ENCODE data around the gene NR6A1.

NR6A1 gene

DNA sequence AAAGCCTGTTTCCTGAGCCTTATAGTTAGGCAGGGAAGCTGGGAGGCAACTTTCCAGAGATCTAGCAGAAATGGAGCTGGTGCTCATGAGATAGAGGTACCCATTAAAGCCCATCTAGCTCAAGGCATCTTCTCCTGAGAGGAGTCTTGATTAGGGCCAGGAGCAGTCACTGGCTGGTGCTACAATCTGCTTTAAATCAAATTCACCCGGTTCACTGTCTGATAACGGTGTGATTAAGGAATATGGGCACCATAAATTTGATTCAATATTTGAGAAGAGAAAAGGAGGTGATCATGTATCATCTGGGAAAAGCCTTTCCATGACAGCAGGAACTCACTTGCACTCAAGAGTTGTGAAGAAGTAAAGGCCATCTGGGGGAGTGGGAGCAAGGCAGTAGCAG lies 240.0 kb downstream of the NR6A1 start:
- in situ Hi-C loops (cut with MboI; ENCODE audit: low pct_unique_long_range_greater_than_20kb, low sequenced_read_pairs): no loop called here
- DNase-seq: no peak

DNA sequence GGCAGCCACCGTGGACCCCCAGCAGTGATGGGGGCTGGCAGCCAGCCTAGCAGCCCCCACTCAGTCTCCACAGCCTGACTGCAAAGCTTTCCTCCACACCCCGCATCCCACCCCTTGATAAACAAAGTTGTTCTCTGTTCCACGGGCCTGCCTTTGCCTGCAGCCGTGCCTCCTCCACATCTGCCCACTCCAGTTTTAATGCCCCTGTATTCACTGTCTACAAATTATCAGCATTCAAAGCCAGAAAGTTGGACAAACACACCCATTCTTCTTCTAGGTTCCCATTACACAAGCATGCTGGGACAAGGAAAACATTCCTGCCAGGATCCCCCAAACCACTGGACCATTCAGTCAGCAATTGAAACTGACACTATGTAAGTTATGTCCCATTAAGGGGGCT lies 240.9 kb downstream of the NR6A1 start:
- DNase-seq: no peak
- in situ Hi-C loops (cut with MboI; ENCODE audit: low pct_unique_long_range_greater_than_20kb, low sequenced_read_pairs): no loop called here

DNA sequence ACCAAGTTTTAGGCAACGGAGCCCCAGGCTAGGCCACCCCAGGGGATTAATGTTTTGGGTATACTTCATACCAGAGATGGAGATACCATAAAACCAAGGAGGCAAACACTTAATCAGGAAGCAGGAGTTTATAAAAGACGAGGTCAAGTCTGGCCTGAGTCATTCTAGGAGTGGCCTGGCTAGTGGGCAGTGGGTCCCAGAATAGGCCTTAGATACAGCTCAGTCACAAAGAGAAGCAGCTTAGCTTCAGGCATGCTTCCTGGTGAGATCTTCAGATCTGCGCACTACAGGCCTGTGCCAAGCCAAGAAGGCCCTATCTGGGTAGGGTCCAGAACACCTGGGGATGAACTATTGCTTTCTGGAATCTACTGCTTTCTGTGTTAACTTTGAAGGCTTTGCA lies 243.3 kb downstream of the NR6A1 start:
- no peak for DNase-seq
- in situ Hi-C loops (cut with MboI; ENCODE audit: low pct_unique_long_range_greater_than_20kb, low sequenced_read_pairs): no loop called here

DNA sequence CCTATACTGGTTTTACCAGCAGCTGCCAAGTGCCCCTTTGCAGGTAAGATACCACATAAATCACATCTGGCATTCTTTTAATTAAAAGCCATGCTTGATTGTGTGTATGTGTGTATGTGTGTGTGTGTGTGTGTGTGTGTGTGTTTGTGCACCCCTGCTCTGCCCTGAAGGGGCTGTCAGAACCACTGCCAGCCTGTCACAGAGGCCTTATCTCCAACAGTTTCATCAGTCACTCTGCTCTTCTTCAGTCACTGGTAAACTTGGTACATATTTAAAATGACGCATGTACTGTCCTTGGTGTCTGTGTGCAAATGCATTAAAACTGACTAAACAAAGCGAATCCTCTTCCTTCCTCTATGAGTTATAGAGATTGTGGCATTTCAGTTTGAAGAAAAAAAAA lies 244.9 kb downstream of the NR6A1 start:
- no peak for DNase-seq
- in situ Hi-C loops (cut with MboI; ENCODE audit: low pct_unique_long_range_greater_than_20kb, low sequenced_read_pairs): no loop called here

DNA sequence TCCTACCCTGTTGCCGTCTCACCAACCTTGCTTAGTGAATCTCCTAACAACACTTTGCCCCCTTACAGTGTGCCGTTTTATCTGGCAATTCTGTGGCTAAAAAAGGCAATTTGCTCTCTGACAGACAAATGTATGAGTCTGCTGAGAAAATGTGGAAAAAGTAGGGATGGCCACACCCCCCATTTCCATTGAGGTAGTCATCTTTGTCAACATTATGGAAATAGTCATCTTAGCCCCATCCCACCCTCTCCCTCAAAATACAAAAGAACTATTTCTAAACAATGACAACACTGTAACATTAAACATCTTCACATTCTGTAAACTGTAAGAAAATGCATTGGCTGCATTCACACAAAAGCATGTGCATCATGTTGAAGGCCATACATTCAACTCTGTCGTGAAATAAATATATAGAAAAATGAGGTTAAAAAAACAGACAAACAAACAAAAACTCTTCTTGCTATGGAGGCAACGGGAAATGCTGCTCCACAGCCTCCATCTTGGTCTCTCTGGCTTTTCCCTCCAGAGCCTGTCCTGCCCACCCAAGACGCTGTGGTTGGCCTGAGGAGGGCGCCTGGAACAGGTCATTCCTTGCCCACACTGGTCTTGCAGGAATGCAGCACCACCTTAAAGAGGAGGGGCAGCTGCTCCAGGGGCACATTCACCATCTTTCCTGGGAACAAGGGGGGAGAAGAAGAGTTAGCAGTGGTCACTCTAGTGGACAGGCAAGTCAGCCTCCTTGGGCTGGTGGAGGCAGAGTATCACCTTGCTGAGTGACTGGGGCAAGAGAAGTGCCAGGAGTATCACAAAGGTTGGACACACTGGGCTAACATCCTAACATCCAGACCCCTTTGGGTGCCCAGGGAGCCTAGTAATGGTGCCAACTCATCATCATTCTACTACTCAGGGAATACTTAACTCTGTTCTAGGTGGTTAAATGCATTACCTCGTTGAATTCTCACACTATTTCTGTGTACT lies 248.7 kb downstream of the NR6A1 start:
- in situ Hi-C loops (cut with MboI; ENCODE audit: low pct_unique_long_range_greater_than_20kb, low sequenced_read_pairs): no loop called here
- no peak for DNase-seq

DNA sequence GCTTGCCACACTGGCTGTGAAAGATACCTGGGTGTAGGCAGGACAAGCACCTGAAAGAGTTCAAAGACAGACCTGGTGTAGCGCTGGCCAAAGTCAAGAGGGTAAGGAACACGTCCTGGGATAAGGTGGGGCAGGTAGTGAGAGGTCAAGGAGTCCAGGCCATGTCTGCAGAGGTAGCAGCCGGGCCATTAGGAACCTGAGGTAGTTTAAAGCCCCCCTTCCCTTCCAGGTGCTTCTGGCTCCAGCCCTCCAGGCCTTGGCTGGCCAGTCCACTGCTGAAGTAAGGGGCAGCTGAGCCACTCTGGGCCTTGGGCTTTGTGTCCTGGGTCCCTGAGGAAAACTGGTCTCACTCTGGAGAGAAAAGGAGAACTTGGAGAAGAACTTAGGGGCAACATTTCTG lies 250.0 kb downstream of the NR6A1 start:
- DNase-seq: no peak
- in situ Hi-C loops (cut with MboI; ENCODE audit: low pct_unique_long_range_greater_than_20kb, low sequenced_read_pairs): no loop called here

DNA sequence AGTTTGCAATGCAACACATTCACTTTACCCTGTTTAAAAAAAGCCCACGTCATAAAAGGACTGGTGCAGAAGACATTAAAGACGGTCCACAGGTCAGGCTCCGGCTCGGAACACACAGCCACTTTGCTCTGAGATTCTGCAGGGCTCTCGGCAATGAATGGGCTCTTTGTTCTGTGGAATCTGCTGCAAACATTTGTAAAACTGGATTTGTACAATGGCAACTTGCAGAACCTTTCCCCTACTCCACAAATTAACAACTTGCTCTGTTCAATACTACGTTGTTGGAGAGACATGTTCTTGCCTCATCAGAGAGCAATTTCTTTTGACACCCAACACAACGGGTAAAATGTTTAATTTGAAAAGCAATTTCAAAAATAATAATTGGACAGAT lies 250.9 kb downstream of the NR6A1 start:
- DNase-seq: no peak
- in situ Hi-C loops (cut with MboI; ENCODE audit: low pct_unique_long_range_greater_than_20kb, low sequenced_read_pairs): no loop called here

DNA sequence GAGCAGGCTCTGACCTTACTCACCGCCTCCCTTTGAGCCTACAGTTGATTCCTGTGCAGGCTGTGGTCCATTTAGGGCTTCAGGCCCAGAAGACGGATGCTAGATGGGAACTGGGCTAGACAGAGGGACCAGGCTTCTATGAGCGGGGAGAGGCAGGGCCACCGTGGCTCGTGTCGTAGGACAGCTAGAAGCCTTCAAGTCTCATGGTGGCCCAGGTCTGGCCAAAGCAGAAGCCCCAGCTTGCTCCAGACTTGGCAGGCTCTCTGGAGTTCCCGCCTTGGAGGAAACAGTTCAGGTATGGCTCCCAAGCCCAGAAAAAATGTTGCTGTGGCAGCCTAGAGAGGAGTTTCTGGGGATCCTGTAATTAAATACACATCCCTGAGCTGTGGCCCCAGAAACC lies 253.0 kb downstream of the NR6A1 start:
- in situ Hi-C loops (cut with MboI; ENCODE audit: low pct_unique_long_range_greater_than_20kb, low sequenced_read_pairs): no loop called here
- DNase-seq: no peak

DNA sequence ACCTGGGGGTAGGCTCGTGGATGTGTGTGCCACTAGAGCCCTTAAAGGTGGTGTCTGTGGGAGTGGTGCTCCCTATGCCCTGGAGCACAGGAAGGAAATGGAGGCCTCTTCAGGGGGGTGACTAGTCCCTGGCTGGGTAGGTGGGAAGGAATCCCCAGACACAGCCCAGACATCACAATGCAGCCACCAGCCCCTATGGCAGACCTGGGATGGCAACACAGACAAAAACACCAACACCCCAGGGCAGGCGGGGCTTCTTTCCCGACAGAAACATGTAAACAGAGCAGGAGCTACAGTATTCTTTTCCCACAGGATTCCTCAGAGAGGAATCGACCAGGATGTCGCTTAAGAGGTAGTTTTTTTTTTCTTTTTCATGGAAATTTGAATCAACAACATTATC lies 253.5 kb downstream of the NR6A1 start:
- in situ Hi-C loops (cut with MboI; ENCODE audit: low pct_unique_long_range_greater_than_20kb, low sequenced_read_pairs): no loop called here

DNA sequence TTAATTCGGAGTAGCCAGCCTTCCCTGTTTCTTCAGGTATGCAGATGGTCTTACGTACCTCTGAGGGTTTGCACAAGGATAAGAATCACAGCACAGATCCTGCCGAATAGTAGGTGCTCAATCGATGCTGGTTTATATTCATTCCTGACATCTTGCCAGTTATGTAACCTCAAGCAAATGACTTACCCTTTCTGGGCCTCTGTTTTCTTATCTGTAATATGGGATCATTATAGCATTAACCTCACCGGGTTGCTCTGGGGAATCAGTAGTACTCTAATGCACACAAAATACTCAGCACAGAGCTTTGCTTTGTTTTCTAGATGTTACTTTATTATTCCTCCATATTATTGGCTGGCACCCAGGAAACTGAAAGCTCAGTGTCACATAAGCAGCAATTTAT lies 256.2 kb downstream of the NR6A1 start:
- no peak for DNase-seq
- in situ Hi-C loops (cut with MboI; ENCODE audit: low pct_unique_long_range_greater_than_20kb, low sequenced_read_pairs): no loop called here

More for the DNA sequence above, 253.5 kb downstream of the NR6A1 start:
- no peak for DNase-seq

DNA sequence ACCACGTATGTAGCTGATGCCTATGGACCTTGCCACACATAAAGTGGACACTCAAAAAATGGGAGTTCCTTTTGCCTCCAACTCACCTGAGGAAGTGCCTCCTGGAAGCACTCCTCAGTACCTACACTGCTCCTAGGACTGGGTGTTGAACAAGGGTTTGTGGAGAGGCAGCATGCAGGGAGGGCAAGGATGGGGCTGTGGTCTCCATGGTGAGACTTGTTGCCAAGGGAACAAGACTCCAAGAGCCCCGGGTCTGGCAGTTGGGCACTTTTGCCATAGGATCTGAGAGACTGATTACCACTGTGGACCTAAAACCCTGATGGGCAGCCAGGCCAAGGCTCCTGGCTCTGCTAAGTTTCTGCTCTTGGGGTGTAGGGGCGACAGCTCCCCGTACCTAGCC lies 257.0 kb downstream of the NR6A1 start:
- no peak for DNase-seq
- in situ Hi-C loops (cut with MboI; ENCODE audit: low pct_unique_long_range_greater_than_20kb, low sequenced_read_pairs): no loop called here

DNA sequence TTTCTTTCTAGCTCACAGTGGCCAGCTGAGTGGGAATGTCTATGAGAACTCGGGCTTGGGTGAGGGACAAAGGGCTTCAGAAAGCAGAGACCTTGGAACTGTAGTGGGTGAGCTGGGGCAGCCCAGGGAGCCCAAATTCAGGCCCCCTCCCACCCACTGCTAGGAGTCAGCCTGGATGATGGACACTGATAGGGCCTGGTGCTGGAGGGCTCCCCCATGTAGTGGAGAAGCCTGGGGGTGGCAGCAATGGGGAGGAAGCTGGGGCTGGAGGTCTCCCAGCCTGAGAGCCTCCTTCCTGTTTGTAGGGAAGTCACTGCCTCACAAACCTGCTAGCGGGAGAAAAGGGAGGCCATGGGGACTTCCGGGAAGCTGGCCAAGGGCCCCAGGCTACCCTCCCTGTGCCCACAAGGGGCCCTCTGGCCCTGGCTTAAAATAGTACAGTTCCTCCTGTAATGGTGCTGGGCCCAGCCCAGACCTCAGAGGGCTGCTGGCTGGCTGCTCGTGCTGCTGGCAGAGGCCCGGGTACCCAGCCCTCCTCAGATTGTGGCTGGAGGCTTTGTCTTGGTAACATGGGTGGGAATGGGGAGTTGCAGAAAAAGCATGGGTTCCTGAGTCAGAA lies 257.6 kb downstream of the NR6A1 start:
- in situ Hi-C loops (cut with MboI; ENCODE audit: low pct_unique_long_range_greater_than_20kb, low sequenced_read_pairs): no loop called here
- DNase-seq: peak; percentile 53

DNA sequence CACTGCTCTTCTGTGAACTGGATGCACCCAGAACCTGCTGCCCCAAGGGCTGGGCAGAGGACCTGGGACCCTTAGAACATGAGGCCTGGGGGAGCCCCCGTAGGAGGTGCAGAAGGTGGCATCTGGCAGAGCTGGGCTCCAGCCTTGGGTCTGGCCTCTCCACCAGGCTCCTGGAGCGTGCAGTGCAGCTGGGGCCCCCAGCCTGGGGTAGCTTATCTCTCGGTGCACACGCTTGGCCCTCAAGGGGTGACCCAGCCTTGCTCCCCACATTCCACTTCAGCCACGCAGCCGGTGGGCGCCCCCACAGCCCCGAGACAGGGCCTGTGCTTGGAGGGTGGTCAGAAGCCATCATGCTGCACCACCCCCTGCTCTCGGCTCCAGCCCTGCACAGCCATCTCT lies 258.3 kb downstream of the NR6A1 start:
- DNase-seq: no peak

DNA sequence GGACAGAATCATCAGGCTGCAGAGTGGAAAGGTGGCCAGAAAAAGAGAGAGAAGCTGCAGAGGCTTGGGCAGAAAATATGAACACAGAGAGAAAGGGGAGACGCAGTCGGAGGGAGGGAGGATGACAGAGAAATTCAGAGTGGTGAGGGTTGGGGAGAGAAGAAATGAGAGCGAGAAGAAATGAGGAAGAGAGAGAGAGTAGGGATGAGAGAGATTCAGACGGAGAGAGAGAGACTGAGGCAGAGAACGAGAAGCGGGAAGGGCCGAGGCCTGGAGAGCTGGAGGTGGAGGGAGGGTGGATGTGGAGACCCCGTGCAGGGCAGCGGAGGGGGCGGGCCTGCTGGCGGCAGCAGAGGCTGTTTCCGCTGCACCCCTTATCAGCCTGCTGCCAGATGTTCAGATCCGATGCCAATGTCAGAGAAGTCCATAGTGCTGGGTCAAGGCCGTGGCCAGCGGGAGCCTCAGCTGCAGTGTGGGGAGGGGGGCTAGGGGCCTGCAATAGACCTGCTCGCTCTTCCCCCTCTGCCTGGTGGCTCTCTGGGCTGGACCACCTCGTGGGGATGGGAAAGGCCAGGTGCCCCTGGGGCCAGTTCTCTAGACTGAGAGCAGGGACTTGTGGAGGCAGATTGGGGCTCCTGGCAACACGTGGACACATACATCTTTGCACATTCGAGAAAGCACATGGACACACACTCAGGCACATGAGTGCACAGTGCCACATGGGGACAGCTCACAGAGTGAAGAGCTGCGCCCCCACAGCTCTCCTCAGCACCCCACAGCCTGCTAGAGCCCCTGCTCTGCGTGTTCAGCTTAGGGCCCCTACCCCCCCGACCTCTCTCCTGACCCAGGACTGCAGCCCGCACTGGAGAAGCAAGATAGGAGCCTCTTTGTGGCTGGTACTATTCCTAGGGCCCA lies 259.0 kb downstream of the NR6A1 start:
- in situ Hi-C loops (cut with MboI; ENCODE audit: low pct_unique_long_range_greater_than_20kb, low sequenced_read_pairs): no loop called here
- no peak for DNase-seq

More for the DNA sequence above, 258.3 kb downstream of the NR6A1 start:
- in situ Hi-C loops (cut with MboI; ENCODE audit: low pct_unique_long_range_greater_than_20kb, low sequenced_read_pairs): no loop called here

DNA sequence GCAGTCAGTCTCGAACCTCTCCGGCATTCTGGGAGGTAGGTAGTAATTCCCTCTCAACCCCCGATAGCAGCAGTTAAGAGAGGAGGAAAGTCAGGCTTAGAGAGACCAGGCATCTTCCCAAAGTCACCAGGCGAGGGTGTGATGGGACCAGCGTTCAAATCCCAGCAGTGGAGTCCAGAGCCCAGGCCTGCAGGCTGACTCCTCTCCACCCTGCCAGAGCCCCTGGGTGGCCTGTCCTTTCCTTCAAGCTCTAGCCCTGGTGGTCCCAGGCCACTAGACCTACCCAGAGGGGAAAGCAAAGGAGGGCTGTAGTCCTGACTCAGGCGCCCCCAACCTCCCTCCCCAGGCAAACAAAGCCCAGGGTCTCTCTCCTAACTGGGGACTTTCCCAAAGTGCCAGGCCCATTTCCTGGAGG lies 259.7 kb downstream of the NR6A1 start:
- in situ Hi-C loops (cut with MboI; ENCODE audit: low pct_unique_long_range_greater_than_20kb, low sequenced_read_pairs): no loop called here
- DNase-seq: no peak

DNA sequence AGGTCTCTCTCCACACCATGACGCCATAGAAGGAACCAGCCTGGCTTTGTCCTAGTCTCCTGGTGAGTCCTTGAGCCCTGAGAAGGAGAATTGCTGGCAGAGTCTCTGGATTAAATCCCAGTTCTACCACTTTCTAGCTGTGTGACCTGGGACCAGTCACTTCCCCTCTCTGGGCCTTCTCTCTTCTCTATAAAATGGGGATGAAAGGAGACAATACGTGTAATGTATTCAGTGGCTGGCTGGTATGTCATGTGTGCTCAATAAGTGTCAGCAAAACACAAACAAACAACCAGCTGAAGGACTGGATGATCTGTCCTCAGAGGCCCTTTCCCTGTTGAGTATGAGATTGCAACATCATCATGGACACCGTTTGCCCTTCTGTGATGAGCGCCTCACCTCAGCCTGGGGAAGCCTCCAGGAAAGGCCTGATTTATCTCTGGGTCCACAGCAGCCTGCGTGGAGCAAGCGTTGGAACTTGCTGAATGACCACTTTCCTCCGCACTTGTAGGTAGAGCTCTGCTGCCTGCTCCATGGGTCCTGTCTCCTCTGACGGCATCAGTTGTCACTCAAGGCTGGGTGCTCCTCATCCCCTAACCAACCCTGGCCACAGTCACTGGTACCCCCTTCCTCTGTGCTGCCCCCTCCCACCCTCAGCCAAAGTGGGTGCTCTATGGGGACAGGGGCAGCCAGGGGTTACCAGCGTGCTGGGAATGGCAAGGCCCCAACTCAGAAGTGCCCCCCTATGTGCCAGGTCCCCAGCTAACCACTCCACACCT lies 260.3 kb downstream of the NR6A1 start:
- in situ Hi-C loops (cut with MboI; ENCODE audit: low pct_unique_long_range_greater_than_20kb, low sequenced_read_pairs): no loop called here
- DNase-seq: no peak

DNA sequence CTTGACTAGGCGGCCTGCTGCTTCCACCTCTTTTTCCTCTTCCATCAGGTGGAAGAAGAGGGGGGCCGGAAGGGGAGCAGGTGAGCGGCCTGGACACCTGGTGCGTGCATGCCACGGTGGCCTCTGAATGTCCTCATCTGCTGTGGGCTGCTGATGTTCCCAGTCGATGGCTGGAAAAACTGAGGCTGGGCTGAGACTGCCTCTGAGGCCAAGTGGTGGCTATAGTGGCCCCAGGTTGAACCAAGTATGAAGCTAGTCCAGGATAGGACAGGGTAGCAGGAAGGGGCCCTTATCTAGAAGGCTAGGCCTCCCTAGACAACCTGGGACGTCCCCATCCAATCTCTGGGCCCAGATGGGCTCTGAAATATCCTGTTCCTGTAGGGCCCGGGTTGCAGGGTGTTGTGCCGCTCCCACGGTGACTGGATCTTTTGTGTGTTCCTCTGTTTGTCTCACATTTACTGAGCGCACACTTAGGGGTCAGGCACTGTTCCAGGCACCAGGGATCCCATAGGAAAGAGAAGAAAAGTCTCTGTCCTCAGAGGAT lies 263.2 kb downstream of the NR6A1 start:
- no peak for DNase-seq
- in situ Hi-C loops (cut with MboI; ENCODE audit: low pct_unique_long_range_greater_than_20kb, low sequenced_read_pairs): no loop called here

DNA sequence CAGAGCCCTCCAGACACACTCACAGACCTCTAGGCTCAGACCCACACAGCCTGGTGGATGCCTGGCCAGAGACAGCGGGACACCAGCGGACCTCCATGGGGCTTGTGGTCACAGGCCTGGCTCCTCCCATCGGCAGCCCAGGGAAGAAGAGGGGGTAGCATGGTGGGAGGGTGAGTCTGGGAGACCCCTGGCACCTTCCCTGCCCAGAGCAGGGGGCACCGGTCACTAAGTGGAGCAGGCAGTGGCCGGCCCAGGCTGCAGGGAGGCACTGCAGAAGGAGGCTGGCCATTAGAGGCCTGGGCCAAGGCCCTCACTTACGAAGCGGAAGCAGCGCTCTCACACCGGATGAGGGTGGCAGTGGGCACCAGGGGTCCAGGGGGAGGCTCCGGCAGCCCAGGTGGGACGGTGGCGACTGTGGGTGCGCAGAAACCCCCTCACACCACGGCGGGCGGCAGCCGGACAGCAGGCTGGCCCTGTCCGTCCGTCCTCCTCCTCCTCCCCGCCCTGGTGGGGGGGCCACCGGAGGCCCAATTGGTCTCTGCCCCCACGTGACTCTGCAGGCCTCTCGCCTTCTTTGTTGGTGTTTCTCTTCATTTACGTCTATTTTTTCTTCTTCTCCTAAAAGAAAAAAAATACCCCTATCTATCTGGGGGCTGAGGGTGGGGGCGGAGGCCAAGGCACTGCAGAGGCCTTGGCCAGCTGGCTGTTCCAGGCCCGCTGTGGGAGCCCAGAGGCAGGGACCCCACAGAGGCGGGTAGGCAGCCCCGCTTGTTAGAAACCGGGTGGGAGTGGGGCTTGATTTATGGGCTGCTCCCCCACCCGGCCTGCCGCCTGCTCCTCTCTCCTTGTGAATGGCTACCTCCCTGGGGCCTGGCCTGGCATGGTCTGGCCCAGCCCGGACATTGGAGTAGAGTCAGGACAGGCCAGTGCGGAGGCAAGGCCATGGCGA lies 263.9 kb downstream of the NR6A1 start, which contains the start of gene NR5A1:
Gene NR5A1, minus strand, starts transcription at position 469 of the 949 bp plus-strand sequence. CDS start 4,004 bp downstream, outside the sequence.
- DNase-seq: no peak
- in situ Hi-C loops (cut with MboI; ENCODE audit: low pct_unique_long_range_greater_than_20kb, low sequenced_read_pairs): no loop called here

Data from KBM-7 (cell line).